GM12872 (cell line): ENCODE measurements around the gene KLF6.

Experiments
- TF ChIP-seq, protein P1 (sequence below): IDR thresholded peaks from 3 replicates; pipeline ENCODE4 v1.5.1; 2011; ENCODE audit warnings: low read depth, mild to moderate bottlenecking, low read length, moderate library complexity; ENCODE audit not compliant: insufficient read depth

The KLF6 gene

GRCh38 chr10:3775696-3776551 lies 9.1 kb downstream of the KLF6 start:
- TF ChIP-seq, protein P1, sequence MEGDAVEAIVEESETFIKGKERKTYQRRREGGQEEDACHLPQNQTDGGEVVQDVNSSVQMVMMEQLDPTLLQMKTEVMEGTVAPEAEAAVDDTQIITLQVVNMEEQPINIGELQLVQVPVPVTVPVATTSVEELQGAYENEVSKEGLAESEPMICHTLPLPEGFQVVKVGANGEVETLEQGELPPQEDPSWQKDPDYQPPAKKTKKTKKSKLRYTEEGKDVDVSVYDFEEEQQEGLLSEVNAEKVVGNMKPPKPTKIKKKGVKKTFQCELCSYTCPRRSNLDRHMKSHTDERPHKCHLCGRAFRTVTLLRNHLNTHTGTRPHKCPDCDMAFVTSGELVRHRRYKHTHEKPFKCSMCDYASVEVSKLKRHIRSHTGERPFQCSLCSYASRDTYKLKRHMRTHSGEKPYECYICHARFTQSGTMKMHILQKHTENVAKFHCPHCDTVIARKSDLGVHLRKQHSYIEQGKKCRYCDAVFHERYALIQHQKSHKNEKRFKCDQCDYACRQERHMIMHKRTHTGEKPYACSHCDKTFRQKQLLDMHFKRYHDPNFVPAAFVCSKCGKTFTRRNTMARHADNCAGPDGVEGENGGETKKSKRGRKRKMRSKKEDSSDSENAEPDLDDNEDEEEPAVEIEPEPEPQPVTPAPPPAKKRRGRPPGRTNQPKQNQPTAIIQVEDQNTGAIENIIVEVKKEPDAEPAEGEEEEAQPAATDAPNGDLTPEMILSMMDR, result no peak

DNA sequence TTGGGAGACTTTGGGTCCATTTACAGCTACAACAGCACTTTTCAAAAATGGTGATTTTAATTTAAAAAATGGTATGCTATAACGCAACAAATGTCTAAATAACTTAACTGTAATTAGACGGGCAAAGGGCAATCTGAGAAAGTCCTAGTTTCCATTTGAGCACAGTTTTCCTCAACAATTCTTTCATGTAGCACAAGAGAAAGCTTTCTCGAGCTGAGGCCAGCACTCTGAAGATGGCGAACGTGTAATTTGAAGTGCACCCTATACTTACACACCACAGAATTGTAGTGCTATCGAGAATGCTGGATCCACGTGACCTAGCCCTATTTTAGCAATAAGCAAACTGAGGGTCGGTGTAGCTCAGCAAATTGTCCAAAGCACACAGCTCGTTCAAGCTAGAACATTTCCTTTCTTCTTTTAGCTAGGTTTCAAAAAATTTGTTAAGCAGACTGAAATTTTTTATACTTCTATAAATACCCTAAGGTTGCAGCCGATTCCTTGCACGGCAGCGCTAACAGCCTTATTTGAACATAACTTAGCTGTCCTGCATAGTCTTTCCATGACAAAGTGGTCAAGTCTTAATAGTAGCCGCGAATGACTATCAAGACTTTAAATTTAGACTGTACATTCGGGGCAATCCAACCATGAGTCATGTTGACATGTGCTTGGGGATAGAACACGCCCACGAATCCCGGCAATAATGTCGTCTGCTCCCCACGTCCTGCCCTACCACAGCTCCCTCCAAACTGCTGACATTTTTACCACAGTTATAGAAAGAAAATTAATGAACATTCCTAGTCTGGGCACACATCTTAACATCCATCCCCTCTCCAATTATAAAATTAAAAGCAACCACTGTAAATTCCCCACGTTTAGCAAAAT lies 10.0 kb downstream of the KLF6 start:
- TF ChIP-seq, protein P1, result no peak

- TF ChIP-seq, protein P1, result no peak
Observed at GRCh38 chr10:3774018-3774813, 10.8 kb downstream of the KLF6 start.

DNA sequence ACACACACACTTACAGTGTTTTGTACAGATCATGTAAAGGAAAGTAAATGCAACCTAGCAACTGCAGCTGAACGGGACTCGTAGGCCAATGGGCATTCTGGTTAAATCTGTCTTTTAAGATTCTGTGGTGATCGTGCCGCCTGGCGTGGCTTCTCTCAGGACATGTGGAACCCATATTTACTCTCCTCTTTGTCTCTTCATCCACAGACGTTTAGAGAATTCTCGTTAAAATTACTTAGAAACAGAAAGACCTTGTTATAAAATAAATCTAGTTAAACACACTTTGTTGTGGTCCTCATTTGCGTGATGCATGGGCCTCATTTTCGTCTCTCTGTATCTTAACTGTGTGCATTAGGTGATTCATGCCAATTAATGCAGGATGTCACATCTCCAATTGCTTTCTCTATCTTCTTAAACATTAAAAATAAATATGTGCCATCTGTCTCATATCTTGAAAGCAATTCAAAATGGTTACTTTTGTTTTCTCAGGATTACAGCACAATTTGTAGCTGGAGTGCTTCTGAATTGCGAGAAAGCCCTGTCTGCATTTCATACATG lies 11.5 kb downstream of the KLF6 start:
- TF ChIP-seq, protein P1, result no peak

- TF ChIP-seq, protein P1, result no peak
Observed at GRCh38 chr10:3772361-3773171, 12.4 kb downstream of the KLF6 start.

DNA sequence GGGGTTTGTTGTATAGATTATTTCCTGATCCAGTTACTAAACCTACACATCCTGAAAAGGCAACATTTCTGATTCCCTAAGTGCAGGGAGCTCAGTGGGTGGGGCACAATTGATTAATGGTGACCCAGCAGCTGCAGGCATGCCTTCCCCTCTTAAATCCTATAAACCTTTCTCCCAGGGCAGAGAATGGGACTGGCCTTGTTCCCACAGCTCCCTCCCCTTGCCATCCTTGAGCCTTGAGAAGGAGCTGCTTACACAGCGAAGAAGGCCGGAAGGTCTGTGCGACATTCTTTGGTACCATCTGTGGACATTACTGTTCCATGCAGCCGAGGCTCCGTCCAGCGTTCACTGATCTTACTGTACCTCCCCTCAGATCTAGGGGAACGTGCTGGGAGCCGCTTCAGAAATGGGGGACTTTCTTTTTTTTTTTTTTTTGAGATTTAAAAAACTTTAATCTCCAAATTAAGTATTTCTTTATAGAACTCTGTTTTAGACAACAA lies 14.3 kb downstream of the KLF6 start:
- TF ChIP-seq, protein P1, result no peak
